Naive thymus-derived CD8-positive, alpha-beta T cell (primary cell): Measurements from ENCODE around the gene FILIP1L. TPM values are rescaled to one million over a fixed set of nuclear protein-coding genes. Genes with fewer than 3 reads are reported as not detected.

Experiments
- ATAC-seq, 2 donors: fragments of 150-1000 bp; cut with Tn5 transposase in 1 of 2; sonication (Bioruptor Pico), chemical (Tn5 transposase) in 1 of 2; 1 replicate in 1 of 2; 2 replicates in 1 of 2; pipeline ENCODE4 v1.10.0; 2021; ENCODE audit warnings: mild to moderate bottlenecking in 2 of 2, moderate library complexity in 2 of 2
- POLR2A ChIA-PET: fragments of 350-600 bp; sonication (Branson Sonifier 250); formaldehyde crosslinking; loops from one replicate; lab custom pipeline; 2021; ENCODE audit warnings: antibody characterized with exemption; lab: Charles Lee
- DNase-seq, 10 donors: peaks; one replicate each; pipeline versions ENCODE4 v3.0.0 to v3.0.0-alpha.2; 2020 to 2022
- H3K27ac Mint-ChIP-seq, 10 donors: one replicate each; pipeline ENCODE4 v1.8.0; 2020 to 2022; ENCODE audit warnings: mild to moderate bottlenecking in 10 of 10, mixed read lengths in 10 of 10, moderate library complexity in 4 of 10, inconsistent platforms in 1 of 10
- H3K27me3 Mint-ChIP-seq, 5 donors: one replicate each; pipeline ENCODE4 v1.8.0; 2021 to 2022; ENCODE audit warnings: mixed read lengths in 5 of 5
- H3K36me3 Mint-ChIP-seq, 3 donors: one replicate each; pipeline ENCODE4 v1.8.0; 2020 to 2022; ENCODE audit warnings: mixed read lengths in 3 of 3, mild to moderate bottlenecking in 2 of 3, inconsistent platforms in 1 of 3
- H3K4me1 Mint-ChIP-seq, 4 donors: one replicate each; pipeline ENCODE4 v1.8.0; 2021 to 2022; ENCODE audit warnings: mixed read lengths in 4 of 4
- H3K4me3 Mint-ChIP-seq, 10 donors: one replicate each; pipeline ENCODE4 v1.8.0; 2020 to 2022; ENCODE audit warnings: mild to moderate bottlenecking in 10 of 10, mixed read lengths in 10 of 10, moderate library complexity in 6 of 10, inconsistent platforms in 1 of 10
- H3K9me3 Mint-ChIP-seq, 9 donors: one replicate each; pipeline ENCODE4 v1.8.0; 2020 to 2022; ENCODE audit warnings: mixed read lengths in 9 of 9, mild to moderate bottlenecking in 3 of 9, inconsistent platforms in 1 of 9, moderate library complexity in 1 of 9
- polyA plus RNA-seq, 3 donors: library from polyadenylated mRNA; unstranded; fragments of 300-500 nt; fragmentation: Illumina TruSeq; gene quantifications; one replicate each; pipeline ENCODE4 v1.2.3, GENCODE V29; 2021
- total RNA-seq, 8 experiments: library from RNA in 2 of 8; stranded (reverse) in 2 of 8; gene quantifications; one replicate each; pipeline ENCODE4 v1.2.3 and lab custom pipeline; 2021 to 2026

Gene FILIP1L
- total and polyA plus RNA-seq, 5 experiments from 2014 or later = 0.14 to 0.41 (median 0.30) TPM; not detected in 1

- no peak for DNase-seq
- no peak overlapping the region for H3K27ac Mint-ChIP-seq
- H3K27me3 Mint-ChIP-seq = no peaks in the 10 kb centered on the region
- ATAC-seq = no peak
- peaks cover 0 to 8% (median 2%) of the 10 kb centered on the region in 4 donors for H3K4me1 Mint-ChIP-seq
- H3K9me3 Mint-ChIP-seq = no peaks in the 10 kb centered on the region
- peaks cover 0 to 6% (median 0%) of the 10 kb centered on the region in 3 donors for H3K36me3 Mint-ChIP-seq
- no peak overlapping the region for H3K4me3 Mint-ChIP-seq
- POLR2A ChIA-PET = no interaction called here
Observed at GRCh38 chr3:99839613-99840012, 274.7 kb downstream of the FILIP1L start.

GRCh38 chr3:99838755-99839154 is 275.5 kb downstream of the FILIP1L start:
- Mint-ChIP-seq H3K27ac (no peak overlapping the region), H3K4me1 (peaks cover 0 to 6% (median under 1%) of the 10 kb centered on the region in 4 donors), H3K27me3 (no peaks in the 10 kb centered on the region), H3K36me3 (peaks cover 0 to 6% (median 0%) of the 10 kb centered on the region in 3 donors), H3K4me3 (no peak overlapping the region), H3K9me3 (no peaks in the 10 kb centered on the region)
- no peak for ATAC-seq
- no peak for DNase-seq
- POLR2A ChIA-PET = no interaction called here

- POLR2A ChIA-PET = no interaction called here
- no peaks in the 10 kb centered on the region for H3K4me1 Mint-ChIP-seq
- no peak overlapping the region for H3K27ac Mint-ChIP-seq
- no peak for DNase-seq
- no peaks in the 10 kb centered on the region for H3K9me3 Mint-ChIP-seq
- no peak for ATAC-seq
- no peaks in the 10 kb centered on the region for H3K27me3 Mint-ChIP-seq
- H3K36me3 Mint-ChIP-seq = peaks cover 0 to 6% (median 5%) of the 10 kb centered on the region in 3 donors
- no peak overlapping the region for H3K4me3 Mint-ChIP-seq
Observed at GRCh38 chr3:99837715-99838114, 276.6 kb downstream of the FILIP1L start.

- Mint-ChIP-seq H3K4me1 (no peaks in the 10 kb centered on the region), H3K4me3 (no peak overlapping the region)
- no peak for ATAC-seq
Observed at GRCh38 chr3:99836681-99837080, 277.6 kb downstream of the FILIP1L start.

GRCh38 chr3:99834211-99834957 is 279.9 kb downstream of the FILIP1L start:
- Mint-ChIP-seq H3K27me3 (no peaks in the 10 kb centered on the region), H3K4me3 (no peak overlapping the region), H3K4me1 (peaks cover 0 to 3% (median 0%) of the 10 kb centered on the region in 4 donors), H3K27ac (no peak overlapping the region), H3K36me3 (peaks cover 0 to 5% (median 0%) of the 10 kb centered on the region in 3 donors), H3K9me3 (no peaks in the 10 kb centered on the region)
- no peak for ATAC-seq
- DNase-seq = no peak
- POLR2A ChIA-PET = no interaction called here

More at GRCh38 chr3:99836681-99837080, 277.6 kb downstream of the FILIP1L start:
- no peak for DNase-seq
- Mint-ChIP-seq H3K36me3 (peaks cover 0 to 6% (median 5%) of the 10 kb centered on the region in 3 donors), H3K27me3 (no peaks in the 10 kb centered on the region), H3K27ac (no peak overlapping the region), H3K9me3 (no peaks in the 10 kb centered on the region)
- POLR2A ChIA-PET = interaction anchor here (0.7 kb wide), 1 partner anchor 429 kb away, joined by 3 read pairs; no protein-coding TSS in a partner anchor

GRCh38 chr3:99833617-99834205 is 280.6 kb downstream of the FILIP1L start:
- Mint-ChIP-seq H3K27ac (no peak overlapping the region), H3K4me3 (no peak overlapping the region), H3K4me1 (peaks cover 0 to 3% (median 1%) of the 10 kb centered on the region in 4 donors), H3K36me3 (peaks cover 0 to 6% (median 0%) of the 10 kb centered on the region in 3 donors), H3K9me3 (no peaks in the 10 kb centered on the region), H3K27me3 (no peaks in the 10 kb centered on the region)
- DNase-seq (no peak), ATAC-seq (no peak)
- POLR2A ChIA-PET = no interaction called here

- DNase-seq = no peak
- no peaks in the 10 kb centered on the region for H3K9me3 Mint-ChIP-seq
- H3K4me3 Mint-ChIP-seq = no peak overlapping the region
- ATAC-seq = no peak
- no peak overlapping the region for H3K27ac Mint-ChIP-seq
- peaks cover 2 to 16% (median 4%) of the 10 kb centered on the region in 4 donors for H3K4me1 Mint-ChIP-seq
- POLR2A ChIA-PET = no interaction called here
- H3K27me3 Mint-ChIP-seq = no peaks in the 10 kb centered on the region
- peaks cover 0 to 7% (median 2%) of the 10 kb centered on the region in 3 donors for H3K36me3 Mint-ChIP-seq
Observed at GRCh38 chr3:99829844-99830243, 284.5 kb downstream of the FILIP1L start.

- Mint-ChIP-seq H3K9me3 (no peaks in the 10 kb centered on the region), H3K27me3 (no peaks in the 10 kb centered on the region), H3K4me3 (no peak overlapping the region), H3K4me1 (peaks cover 12 to 35% (median 18%) of the 10 kb centered on the region in 4 donors), H3K27ac (peak overlapping the region in 1 of 10 donors; percentile 38), H3K36me3 (peaks cover 0 to 3% (median 2%) of the 10 kb centered on the region in 3 donors)
- DNase-seq = no peak
- POLR2A ChIA-PET = no interaction called here
- ATAC-seq = no peak
Observed at GRCh38 chr3:99825004-99825640, 289.2 kb downstream of the FILIP1L start.

GRCh38 chr3:99823723-99824711 is 290.3 kb downstream of the FILIP1L start:
- H3K36me3 Mint-ChIP-seq = peaks cover 0 to 3% (median 2%) of the 10 kb centered on the region in 3 donors
- no peaks in the 10 kb centered on the region for H3K9me3 Mint-ChIP-seq
- no peak for DNase-seq
- no peaks in the 10 kb centered on the region for H3K27me3 Mint-ChIP-seq
- no peak overlapping the region for H3K4me3 Mint-ChIP-seq
- ATAC-seq = no peak
- peak overlapping the region in 2 of 10 donors; percentile 22 to 69 for H3K27ac Mint-ChIP-seq
- POLR2A ChIA-PET = no interaction called here
- peaks cover 12 to 44% (median 25%) of the 10 kb centered on the region in 4 donors for H3K4me1 Mint-ChIP-seq

GRCh38 chr3:99818818-99819217 is 295.5 kb downstream of the FILIP1L start:
- H3K4me3 Mint-ChIP-seq = peak overlapping the region; percentile 91 to 99 (median 95)
- peaks cover 22 to 47% (median 44%) of the 10 kb centered on the region in 4 donors for H3K4me1 Mint-ChIP-seq
- no peaks in the 10 kb centered on the region for H3K36me3 Mint-ChIP-seq
- no peak for DNase-seq
- no peaks in the 10 kb centered on the region for H3K9me3 Mint-ChIP-seq
- no peaks in the 10 kb centered on the region for H3K27me3 Mint-ChIP-seq
- POLR2A ChIA-PET = interaction anchor here (1.4 kb wide), 1 partner anchor 9 kb away, joined by 4 read pairs; no protein-coding TSS in a partner anchor
- H3K27ac Mint-ChIP-seq = peak overlapping the region; percentile 97 to 100 (median 99)
- no peak for ATAC-seq

- H3K27ac Mint-ChIP-seq = peak within 1 kb of the TSS; percentile 97 to 100 (median 99)
- DNase-seq (peak; percentile 92 to 99 (median 97)), ATAC-seq (peak; percentile 89 to 93)
- no peaks in the 10 kb centered on the region for H3K9me3 Mint-ChIP-seq
- POLR2A ChIA-PET = interaction anchor here (0.7 to 1.5 kb wide), 7 partner anchors 9 to 1962 kb away, joined by 3 to 8 read pairs (median 4); partner anchors contain the start of genes CEP97, DCBLD2, NXPE3 and TBC1D23
- no peaks in the 10 kb centered on the region for H3K27me3 Mint-ChIP-seq
- H3K4me3 Mint-ChIP-seq = peak within 1 kb of the TSS; percentile 91 to 99 (median 95)
- H3K4me1 Mint-ChIP-seq = peaks cover 16 to 42% (median 41%) of the 10 kb centered on the region in 4 donors
- no peaks in the 10 kb centered on the region for H3K36me3 Mint-ChIP-seq
Observed at GRCh38 chr3:99817437-99818240, 296.7 kb downstream of the FILIP1L start, which contains the start of gene CMSS1. CMSS1 (plus strand) TSS chr3:99817862.
